RWPE1 (cell line): Measurements from ENCODE around the gene CLGN.
A peak's percentile ranks its signal among the peaks of the same experiment; 100 is the strongest.
"Not testable (repeated sequence)": the region's sequence is repeated elsewhere in the genome, so short reads cannot be mapped to it uniquely, and the experiment has no call there.

Experiments
- CTCF ChIA-PET: fragments of 350-600 bp; sonication (Branson Sonifier 250); formaldehyde crosslinking; extraction: SDS; loops from one replicate; lab custom pipeline; 2021; lab: Yijun Ruan, JAX
- POLR2A ChIA-PET: fragments of 400-600 bp; formaldehyde crosslinking; extraction: SDS; loops from one replicate; lab custom pipeline; 2020; ENCODE audit warnings: antibody characterized with exemption; ENCODE audit not compliant: low non-redundant PET; lab: Yijun Ruan, JAX
- DNase-seq: peaks from one replicate; pipeline ENCODE4 v3.0.0; 2012; ENCODE audit warnings: low spot score
- H3K27ac ChIP-seq: fragments of 450-650 bp; 2 replicates; pipeline ENCODE4 v1.5.1; 2017
- CTCF ChIP-seq: fragments of 450-650 bp; conservative IDR thresholded peaks from 2 replicates; pipeline ENCODE4 v1.5.1; 2017; ENCODE audit warnings: low read depth, mild to moderate bottlenecking

The CLGN gene

GRCh38 chr4:140423106-140423505, 4.3 kb downstream of the CLGN start:
- DNase-seq, result no peak
- ChIA-PET CTCF (no interaction called here), POLR2A (no interaction called here)
- no peak overlapping the region for H3K27ac ChIP-seq
- no peak for TF ChIP-seq CTCF

- H3K27ac ChIP-seq, POLR2A ChIA-PET, DNase-seq: not testable (repeated sequence)
- CTCF ChIA-PET, result interaction anchor here (0.6 to 1.2 kb wide), 2 partner anchors 14 to 676 kb away, joined by 3 to 4 read pairs; partner anchors contain the start of gene CLGN
These were observed 14.1 kb downstream of the CLGN start for GRCh38 chr4:140413130-140413969.

- ChIA-PET CTCF (no interaction called here), POLR2A (interaction anchor here (0.6 kb wide), 1 partner anchor 17 kb away, joined by 6 read pairs; no protein-coding TSS in a partner anchor)
- DNase-seq, result no peak
- TF ChIP-seq CTCF, result no peak
- no peak overlapping the region for H3K27ac ChIP-seq
These were observed 18.5 kb downstream of the CLGN start for GRCh38 chr4:140408974-140409373.

GRCh38 chr4:140406292-140406691, 21.2 kb downstream of the CLGN start:
- POLR2A ChIA-PET, result no interaction called here
- CTCF ChIA-PET, result interaction anchor here (0.6 kb wide), 1 partner anchor 23 kb away, joined by 6 read pairs; no protein-coding TSS in a partner anchor

GRCh38 chr4:140400111-140400510, 27.3 kb downstream of the CLGN start:
- no peak for DNase-seq
- no peak for TF ChIP-seq CTCF
- no peak overlapping the region for H3K27ac ChIP-seq
- ChIA-PET POLR2A (no interaction called here), CTCF (interaction anchor here (0.5 kb wide), 1 partner anchor 1361 kb away, joined by 4 read pairs; no protein-coding TSS in a partner anchor)

More at GRCh38 chr4:140406292-140406691, 21.2 kb downstream of the CLGN start:
- DNase-seq, result no peak
- TF ChIP-seq CTCF, result no peak
- no peak overlapping the region for H3K27ac ChIP-seq

- ChIA-PET CTCF (no interaction called here), POLR2A (no interaction called here)
- no peak overlapping the region for H3K27ac ChIP-seq
- TF ChIP-seq CTCF, result no peak
- DNase-seq, result peak; percentile 3
These were observed 31.8 kb downstream of the CLGN start for GRCh38 chr4:140395668-140396067.

GRCh38 chr4:140388015-140388414, 39.4 kb downstream of the CLGN start:
- ChIA-PET POLR2A (no interaction called here), CTCF (interaction anchor here (0.6 to 0.7 kb wide), 2 partner anchors 249 to 1394 kb away, joined by 3 to 5 read pairs; no protein-coding TSS in a partner anchor)
- H3K27ac ChIP-seq, result no peak overlapping the region
- TF ChIP-seq CTCF, result no peak
- DNase-seq, result no peak
